B cell (primary cell): ENCODE data around the gene PCBP3. TPM values are rescaled to one million over a fixed set of nuclear protein-coding genes. Genes with fewer than 3 reads are reported as not detected.

Source experiments
- ATAC-seq: fragments of 200-7000 bp; cut with Tn5 transposase; one replicate; pipeline ENCODE4 v1.10.0; 2021; ENCODE audit warnings: low read depth, mild to moderate bottlenecking, moderate number of reproducible peaks, moderate library complexity
- CTCF ChIA-PET: fragments of 350-600 bp; sonication (Branson Sonifier 250); formaldehyde crosslinking; loops from one replicate; lab custom pipeline; 2021; ENCODE audit warnings: antibody characterized with exemption, inconsistent platforms; lab: Charles Lee
- POLR2A ChIA-PET: fragments of 350-600 bp; sonication (Branson Sonifier 250); formaldehyde crosslinking; loops from one replicate; lab custom pipeline; 2021; ENCODE audit warnings: antibody characterized with exemption; lab: Charles Lee
- DNase-seq: peaks from one replicate; pipeline ENCODE4 v3.0.0; 2013
- H2AFZ ChIP-seq: 2 replicates; pipeline ENCODE4 v1.6.1; 2012; ENCODE audit warnings: mild to moderate bottlenecking, low read depth, low read length; ENCODE audit not compliant: insufficient read depth, poor library complexity, severe bottlenecking
- H3K27ac ChIP-seq, 2 donors: 1 replicate in 1 of 2; 2 replicates in 1 of 2; pipeline ENCODE4 v1.5.1; 2012 to 2013; ENCODE audit warnings: low read length in 2 of 2, mild to moderate bottlenecking in 2 of 2, moderate library complexity in 1 of 2
- H3K27me3 ChIP-seq, 4 experiments: fragments of 200-600 bp in 1 of 4; sonication (generic) in 1 of 4; replicated peaks in 1 of 4; 1 replicate in 2 of 4; 2 replicates in 2 of 4; pipeline versions ENCODE4 v1.6.1 to v1.7.0; 2013 to 2016; ENCODE audit warnings: low read length in 3 of 4, mild to moderate bottlenecking in 2 of 4, mixed read lengths in 1 of 4, moderate library complexity in 1 of 4; ENCODE audit not compliant: insufficient read depth in 4 of 4, control insufficient read depth in 3 of 4; ENCODE audit errors: control extremely low read depth in 1 of 4
- H3K36me3 ChIP-seq, 2 experiments: replicated peaks in 1 of 2; 1 replicate in 1 of 2; 2 replicates in 1 of 2; pipeline versions ENCODE4 v1.6.1 to v1.7.1; 2013; ENCODE audit warnings: low read length in 1 of 2; ENCODE audit not compliant: insufficient read depth in 2 of 2, control insufficient read depth in 1 of 2; ENCODE audit errors: control extremely low read depth in 1 of 2, extremely low read depth in 1 of 2
- H3K4me1 ChIP-seq, 2 donors: fragments of 200-600 bp in 1 of 2; sonication (generic) in 1 of 2; 1 replicate in 1 of 2; 2 replicates in 1 of 2; pipeline versions ENCODE4 v1.5.1 to v1.6.1; 2013 to 2017; ENCODE audit warnings: low read length in 2 of 2; ENCODE audit not compliant: control insufficient read depth in 2 of 2, insufficient read depth in 2 of 2
- H3K4me2 ChIP-seq: replicated peaks from 2 replicates; pipeline ENCODE3; 2012; ENCODE audit warnings: mild to moderate bottlenecking, low read depth, low read length; ENCODE audit not compliant: poor library complexity, severe bottlenecking
- H3K4me3 ChIP-seq, 5 experiments: fragments of 200-600 bp in 1 of 5; sonication (generic) in 1 of 5; 1 replicate in 3 of 5; 2 replicates in 2 of 5; pipeline versions ENCODE4 v1.5.1 to v1.7.0; 2011 to 2016; ENCODE audit warnings: low read length in 4 of 5, mild to moderate bottlenecking in 4 of 5, low read depth in 2 of 5, control low read depth in 1 of 5, moderate library complexity in 1 of 5; ENCODE audit not compliant: insufficient read depth in 1 of 5; ENCODE audit errors: control extremely low read depth in 1 of 5, extremely low read depth in 1 of 5
- H3K79me2 ChIP-seq: fragments of 200-600 bp; sonication (generic); one replicate; pipeline ENCODE4 v1.6.0; 2016; ENCODE audit warnings: low read length; ENCODE audit not compliant: control insufficient read depth, insufficient read depth
- H3K9ac ChIP-seq: fragments of 200-600 bp; sonication (generic); 2 replicates; pipeline ENCODE4 v1.6.1; 2017; ENCODE audit warnings: mild to moderate bottlenecking, low read length, moderate library complexity
- H3K9me3 ChIP-seq, 3 donors: one replicate each; pipeline versions ENCODE4 v1.6.1 to v1.7.1; 2013; ENCODE audit warnings: low read length in 2 of 3; ENCODE audit not compliant: control insufficient read depth in 2 of 3, insufficient read depth in 1 of 3; ENCODE audit errors: control extremely low read depth in 1 of 3
- H4K20me1 ChIP-seq: 2 replicates; pipeline ENCODE4 v1.6.0; 2012; ENCODE audit warnings: mild to moderate bottlenecking, low read length; ENCODE audit not compliant: insufficient read depth, control insufficient read depth, poor library complexity, severe bottlenecking
- H3K27ac Mint-ChIP-seq: one replicate; pipeline ENCODE4 v1.8.0; 2021; ENCODE audit warnings: mixed read lengths
- H3K27me3 Mint-ChIP-seq: one replicate; pipeline ENCODE4 v1.8.0; 2021; ENCODE audit warnings: mixed read lengths
- H3K4me1 Mint-ChIP-seq: one replicate; pipeline ENCODE4 v1.8.0; 2021; ENCODE audit warnings: mixed read lengths
- H3K4me3 Mint-ChIP-seq: one replicate; pipeline ENCODE4 v1.8.0; 2021; ENCODE audit warnings: mixed read lengths
- H3K9me3 Mint-ChIP-seq: one replicate; pipeline ENCODE4 v1.8.0; 2022; ENCODE audit warnings: mixed read lengths; ENCODE audit not compliant: insufficient read depth
- CTCF ChIP-seq: fragments of 200-600 bp; IDR thresholded peaks from one replicate; pipeline ENCODE4 v1.8.0; 2022; ENCODE audit warnings: antibody characterized with exemption, mild to moderate bottlenecking
- EZH2 ChIP-seq: IDR thresholded peaks from 2 replicates; pipeline ENCODE4 v1.6.1; 2012; ENCODE audit warnings: borderline replicate concordance, low read depth, mild to moderate bottlenecking, moderate library complexity, low read length; ENCODE audit not compliant: insufficient read depth, poor library complexity, severe bottlenecking
- WGBS: methylation state at CpG from one replicate; pipeline ENCODE4 v1.1.5; 2013; ENCODE audit warnings: missing lambda C conversion rate; ENCODE audit not compliant: insufficient coverage; 5-methylcytosine and 5-hydroxymethylcytosine counted together
- intact Hi-C: fragments of 100-400 bp; cut with micrococcal nuclease; formaldehyde crosslinking; loops from one replicate; pipeline ENCODE4 v1.10.0; 2022
- polyA plus RNA-seq: library from polyadenylated mRNA; depleted of rRNA; stranded (reverse); fragments of >200 nt; gene quantifications from 2 replicates; pipeline ENCODE4 v1.2.3, GENCODE V29; 2012
- total RNA-seq, 2 donors: library from RNA; stranded (reverse); fragments of 120-200 nt in 1 of 2; gene quantifications; 1 replicate in 1 of 2; 2 replicates in 1 of 2; pipeline versions ENCODE4 v1.2.3 to v1.2.4, GENCODE V29; 2013 to 2022

The PCBP3 gene
- total and polyA plus RNA-seq, 2 donors (not counting 1 experiment from before 2014, with no cell fraction given): 0.45 to 2.7 TPM

- no peak overlapping the region for H2AFZ ChIP-seq
- ATAC-seq (no peak), DNase-seq (no peak)
- peaks cover 2% of the 10 kb centered on the region for H3K4me1 Mint-ChIP-seq
- H3K4me1 ChIP-seq: no peaks in the 10 kb centered on the region
- whole genome bisulfite sequencing: 76% methylated on average over 24 of the region's 24 CpGs
- H3K4me2 ChIP-seq: no peak overlapping the region
- intact Hi-C loops: no loop called here
- H3K4me3 Mint-ChIP-seq: no peak overlapping the region
- POLR2A ChIA-PET: no interaction called here
- H3K36me3 ChIP-seq: no peaks in the 10 kb centered on the region
- no peaks in the 10 kb centered on the region for H4K20me1 ChIP-seq
- no peaks in the 10 kb centered on the region for H3K27me3 ChIP-seq
- no peaks in the 10 kb centered on the region for H3K79me2 ChIP-seq
- CTCF ChIA-PET: no interaction called here
- H3K27ac Mint-ChIP-seq: no peak overlapping the region
- H3K27ac ChIP-seq: no peak overlapping the region
- no peak for TF ChIP-seq CTCF
- no peak for TF ChIP-seq EZH2
- no peaks in the 10 kb centered on the region for H3K9me3 Mint-ChIP-seq
- H3K27me3 Mint-ChIP-seq: no peaks in the 10 kb centered on the region
- H3K9ac ChIP-seq: no peak overlapping the region
- no peak overlapping the region for H3K4me3 ChIP-seq
- no peaks in the 10 kb centered on the region for H3K9me3 ChIP-seq
These were observed 255.3 kb downstream of the PCBP3 start for GRCh38 chr21:45898781-45899180.

GRCh38 chr21:45899317-45900033 is 255.9 kb downstream of the PCBP3 start:
- H3K27me3 ChIP-seq: no peaks in the 10 kb centered on the region
- Mint-ChIP-seq H3K4me3 (no peak overlapping the region), H3K9me3 (no peaks in the 10 kb centered on the region), H3K27me3 (no peaks in the 10 kb centered on the region), H3K4me1 (peaks cover under 1% of the 10 kb centered on the region), H3K27ac (no peak overlapping the region)
- H3K4me1 ChIP-seq: no peaks in the 10 kb centered on the region
- ChIA-PET POLR2A (no interaction called here), CTCF (no interaction called here)
- no peak overlapping the region for H3K4me3 ChIP-seq
- H3K79me2 ChIP-seq: no peaks in the 10 kb centered on the region
- no peak for DNase-seq
- no peaks in the 10 kb centered on the region for H4K20me1 ChIP-seq
- ATAC-seq: no peak
- TF ChIP-seq EZH2 (no peak), CTCF (no peak)
- no peak overlapping the region for H3K9ac ChIP-seq
- H2AFZ ChIP-seq: no peak overlapping the region
- H3K36me3 ChIP-seq: no peaks in the 10 kb centered on the region
- 92% methylated on average over 16 of the region's 17 CpGs for WGBS
- no peak overlapping the region for H3K4me2 ChIP-seq
- H3K27ac ChIP-seq: no peak overlapping the region
- intact Hi-C loops: no loop called here
- H3K9me3 ChIP-seq: no peaks in the 10 kb centered on the region
